Measurements from ENCODE around the gene KRTAP4-8.

Gene KRTAP4-8

DNA sequence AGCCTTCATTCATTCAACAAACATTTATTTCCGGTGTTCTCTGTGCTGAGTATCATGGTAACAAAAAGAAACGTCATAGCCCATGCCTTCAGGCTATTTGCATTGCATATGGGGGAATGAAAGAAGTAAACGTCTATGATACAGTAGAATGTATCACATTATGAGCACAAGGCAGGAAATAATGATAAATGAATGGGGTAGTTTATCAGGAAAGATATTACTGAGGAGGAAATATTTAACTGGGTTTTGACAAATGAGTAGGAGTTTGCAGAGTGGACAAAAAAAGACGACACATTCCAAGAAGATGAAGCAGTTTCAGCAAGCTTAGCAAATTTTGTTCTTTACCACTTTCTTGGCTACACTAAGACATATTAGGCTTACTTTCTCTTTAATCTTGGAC, 15.3 kb downstream of the KRTAP4-8 start:
- TF ChIP-seq, protein P1, sequence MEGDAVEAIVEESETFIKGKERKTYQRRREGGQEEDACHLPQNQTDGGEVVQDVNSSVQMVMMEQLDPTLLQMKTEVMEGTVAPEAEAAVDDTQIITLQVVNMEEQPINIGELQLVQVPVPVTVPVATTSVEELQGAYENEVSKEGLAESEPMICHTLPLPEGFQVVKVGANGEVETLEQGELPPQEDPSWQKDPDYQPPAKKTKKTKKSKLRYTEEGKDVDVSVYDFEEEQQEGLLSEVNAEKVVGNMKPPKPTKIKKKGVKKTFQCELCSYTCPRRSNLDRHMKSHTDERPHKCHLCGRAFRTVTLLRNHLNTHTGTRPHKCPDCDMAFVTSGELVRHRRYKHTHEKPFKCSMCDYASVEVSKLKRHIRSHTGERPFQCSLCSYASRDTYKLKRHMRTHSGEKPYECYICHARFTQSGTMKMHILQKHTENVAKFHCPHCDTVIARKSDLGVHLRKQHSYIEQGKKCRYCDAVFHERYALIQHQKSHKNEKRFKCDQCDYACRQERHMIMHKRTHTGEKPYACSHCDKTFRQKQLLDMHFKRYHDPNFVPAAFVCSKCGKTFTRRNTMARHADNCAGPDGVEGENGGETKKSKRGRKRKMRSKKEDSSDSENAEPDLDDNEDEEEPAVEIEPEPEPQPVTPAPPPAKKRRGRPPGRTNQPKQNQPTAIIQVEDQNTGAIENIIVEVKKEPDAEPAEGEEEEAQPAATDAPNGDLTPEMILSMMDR (conservative IDR thresholded peaks at IDR 0.05; ENCODE audit: low read length), result no peak
- no peak for TF ChIP-seq EZH2phosphoT487 (IDR thresholded peaks at IDR 0.05; ENCODE audit: borderline replicate concordance)
- H2AFZ ChIP-seq (ENCODE audit: low read length), result no peak overlapping the region
- H3K36me3 ChIP-seq (ENCODE audit: insufficient read depth, low read length), result no peaks in the 10 kb centered on the region
- H3K4me3 ChIP-seq (ENCODE audit: low read length, poor library complexity, severe bottlenecking), result no peak overlapping the region
- H3K9ac ChIP-seq (ENCODE audit: low read depth, low read length, poor library complexity, severe bottlenecking), result no peak overlapping the region
- no peaks in the 10 kb centered on the region for H3K4me1 ChIP-seq (ENCODE audit: insufficient read depth, low read length, poor library complexity, severe bottlenecking)
- H3K4me2 ChIP-seq (ENCODE audit: low read depth, low read length, poor library complexity, severe bottlenecking), result no peak overlapping the region
- H3K79me2 ChIP-seq (ENCODE audit: insufficient read depth, low read length), result no peaks in the 10 kb centered on the region
- H3K9me3 ChIP-seq (ENCODE audit: insufficient read depth, low read depth, low read length), result no peaks in the 10 kb centered on the region
- no peaks in the 10 kb centered on the region for H3K27me3 ChIP-seq (ENCODE audit: insufficient read depth, low read length, poor library complexity, severe bottlenecking)
- no peaks in the 10 kb centered on the region for H3K9me2 ChIP-seq (replicated peaks; ENCODE audit: low read depth, low read length)
- no peaks in the 10 kb centered on the region for H3F3A ChIP-seq (ENCODE audit: low read depth)
- H4K20me1 ChIP-seq (ENCODE audit: insufficient read depth, low read length, poor library complexity, severe bottlenecking), result no peaks in the 10 kb centered on the region

DNA sequence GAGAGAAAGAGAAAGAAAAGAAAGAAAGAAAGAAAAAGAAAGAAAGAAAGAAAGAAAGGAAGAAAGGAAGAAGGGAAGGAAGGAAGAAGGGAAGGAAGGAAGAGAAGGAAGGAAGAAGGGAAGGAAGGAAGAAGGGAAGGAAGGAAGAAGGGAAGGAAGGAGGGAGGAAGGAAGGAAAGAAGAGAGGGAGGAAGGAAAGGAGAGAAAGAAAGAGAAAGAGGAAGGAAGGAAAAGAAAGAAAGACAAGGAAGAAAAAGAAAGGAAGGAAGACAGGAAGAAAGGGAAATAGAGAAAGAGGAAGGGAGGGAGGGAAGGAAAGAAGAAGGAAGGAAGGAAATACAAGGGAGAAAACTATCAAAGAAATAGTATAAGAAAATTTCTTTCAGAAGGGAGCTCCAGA, 21.2 kb downstream of the KRTAP4-8 start:
- H3K79me2 ChIP-seq (ENCODE audit: insufficient read depth, low read length), result no peaks in the 10 kb centered on the region
- H3K9me2 ChIP-seq (replicated peaks; ENCODE audit: low read depth, low read length), result no peaks in the 10 kb centered on the region
- H3K4me3 ChIP-seq (ENCODE audit: low read length, poor library complexity, severe bottlenecking), result no peak overlapping the region

DNA sequence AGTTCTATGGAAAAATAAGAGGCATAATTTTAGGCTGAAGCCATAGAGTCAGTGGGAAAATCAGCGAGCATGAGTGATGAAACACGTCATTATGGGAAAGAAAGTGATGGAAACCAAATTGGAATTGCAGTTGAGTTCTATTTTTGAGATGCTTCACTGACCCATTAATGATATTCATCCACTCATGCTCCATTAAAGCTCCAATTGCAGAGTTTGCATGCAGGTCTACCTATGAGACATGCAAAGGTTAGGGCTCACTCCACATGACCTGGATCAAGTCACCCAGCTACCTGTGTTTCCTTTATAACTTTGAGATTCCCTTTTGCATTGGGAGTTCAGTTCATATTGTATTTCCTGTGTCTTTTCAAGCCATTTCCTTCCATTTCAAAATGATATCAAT, 24.3 kb downstream of the KRTAP4-8 start:
- TF ChIP-seq, protein P1 (conservative IDR thresholded peaks at IDR 0.05; ENCODE audit: low read length), result no peak
- TF ChIP-seq EZH2phosphoT487 (IDR thresholded peaks at IDR 0.05; ENCODE audit: borderline replicate concordance), result no peak
- H2AFZ ChIP-seq (ENCODE audit: low read length), result no peak overlapping the region
- no peak overlapping the region for H3K9ac ChIP-seq (ENCODE audit: low read depth, low read length, poor library complexity, severe bottlenecking)
- no peaks in the 10 kb centered on the region for H3K36me3 ChIP-seq (ENCODE audit: insufficient read depth, low read length)
- no peak overlapping the region for H3K4me3 ChIP-seq (ENCODE audit: low read length, poor library complexity, severe bottlenecking)
- H4K20me1 ChIP-seq (ENCODE audit: insufficient read depth, low read length, poor library complexity, severe bottlenecking), result no peaks in the 10 kb centered on the region
- peaks cover 8% of the 10 kb centered on the region for H3K4me1 ChIP-seq (ENCODE audit: insufficient read depth, low read length, poor library complexity, severe bottlenecking)
- H3K9me2 ChIP-seq (replicated peaks; ENCODE audit: low read depth, low read length), result no peaks in the 10 kb centered on the region
- H3K27me3 ChIP-seq (ENCODE audit: insufficient read depth, low read length, poor library complexity, severe bottlenecking), result no peaks in the 10 kb centered on the region
- no peaks in the 10 kb centered on the region for H3F3A ChIP-seq (ENCODE audit: low read depth)
- no peaks in the 10 kb centered on the region for H3K79me2 ChIP-seq (ENCODE audit: insufficient read depth, low read length)
- H3K4me2 ChIP-seq (ENCODE audit: low read depth, low read length, poor library complexity, severe bottlenecking), result no peak overlapping the region
- no peaks in the 10 kb centered on the region for H3K9me3 ChIP-seq (ENCODE audit: insufficient read depth, low read depth, low read length)

More for the DNA sequence above, 21.2 kb downstream of the KRTAP4-8 start:
- no peaks in the 10 kb centered on the region for H3K9me3 ChIP-seq (ENCODE audit: insufficient read depth, low read depth, low read length)
- no peaks in the 10 kb centered on the region for H3F3A ChIP-seq (ENCODE audit: low read depth)
- no peak overlapping the region for H3K4me2 ChIP-seq (ENCODE audit: low read depth, low read length, poor library complexity, severe bottlenecking)
- TF ChIP-seq, protein P1 (conservative IDR thresholded peaks at IDR 0.05; ENCODE audit: low read length), result no peak
- TF ChIP-seq EZH2phosphoT487 (IDR thresholded peaks at IDR 0.05; ENCODE audit: borderline replicate concordance), result no peak
- H2AFZ ChIP-seq (ENCODE audit: low read length), result no peak overlapping the region
- H3K9ac ChIP-seq (ENCODE audit: low read depth, low read length, poor library complexity, severe bottlenecking), result no peak overlapping the region
- H3K27me3 ChIP-seq (ENCODE audit: insufficient read depth, low read length, poor library complexity, severe bottlenecking), result no peaks in the 10 kb centered on the region
- no peaks in the 10 kb centered on the region for H4K20me1 ChIP-seq (ENCODE audit: insufficient read depth, low read length, poor library complexity, severe bottlenecking)
- no peaks in the 10 kb centered on the region for H3K36me3 ChIP-seq (ENCODE audit: insufficient read depth, low read length)
- no peaks in the 10 kb centered on the region for H3K4me1 ChIP-seq (ENCODE audit: insufficient read depth, low read length, poor library complexity, severe bottlenecking)
